Fibroblast of pulmonary artery (primary cell): ENCODE measurements around the gene CNKSR1.

Source experiments
- DNase-seq: peaks from one replicate; pipeline ENCODE4 v3.0.0-alpha.2; 2010; ENCODE audit warnings: low read depth
- H3K4me3 ChIP-seq: replicated peaks from 2 replicates; pipeline ENCODE4 v1.5.1; 2011; ENCODE audit warnings: low read depth, mild to moderate bottlenecking, control low read depth, low read length, moderate library complexity
- TF ChIP-seq, protein P1 (sequence below): IDR thresholded peaks from 2 replicates; pipeline ENCODE4 v1.5.1; 2011; ENCODE audit warnings: mild to moderate bottlenecking, control low read depth, low read length, inconsistent platforms; ENCODE audit errors: missing control alignments

Gene CNKSR1, protein sequence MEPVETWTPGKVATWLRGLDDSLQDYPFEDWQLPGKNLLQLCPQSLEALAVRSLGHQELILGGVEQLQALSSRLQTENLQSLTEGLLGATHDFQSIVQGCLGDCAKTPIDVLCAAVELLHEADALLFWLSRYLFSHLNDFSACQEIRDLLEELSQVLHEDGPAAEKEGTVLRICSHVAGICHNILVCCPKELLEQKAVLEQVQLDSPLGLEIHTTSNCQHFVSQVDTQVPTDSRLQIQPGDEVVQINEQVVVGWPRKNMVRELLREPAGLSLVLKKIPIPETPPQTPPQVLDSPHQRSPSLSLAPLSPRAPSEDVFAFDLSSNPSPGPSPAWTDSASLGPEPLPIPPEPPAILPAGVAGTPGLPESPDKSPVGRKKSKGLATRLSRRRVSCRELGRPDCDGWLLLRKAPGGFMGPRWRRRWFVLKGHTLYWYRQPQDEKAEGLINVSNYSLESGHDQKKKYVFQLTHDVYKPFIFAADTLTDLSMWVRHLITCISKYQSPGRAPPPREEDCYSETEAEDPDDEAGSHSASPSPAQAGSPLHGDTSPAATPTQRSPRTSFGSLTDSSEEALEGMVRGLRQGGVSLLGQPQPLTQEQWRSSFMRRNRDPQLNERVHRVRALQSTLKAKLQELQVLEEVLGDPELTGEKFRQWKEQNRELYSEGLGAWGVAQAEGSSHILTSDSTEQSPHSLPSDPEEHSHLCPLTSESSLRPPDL

DNA sequence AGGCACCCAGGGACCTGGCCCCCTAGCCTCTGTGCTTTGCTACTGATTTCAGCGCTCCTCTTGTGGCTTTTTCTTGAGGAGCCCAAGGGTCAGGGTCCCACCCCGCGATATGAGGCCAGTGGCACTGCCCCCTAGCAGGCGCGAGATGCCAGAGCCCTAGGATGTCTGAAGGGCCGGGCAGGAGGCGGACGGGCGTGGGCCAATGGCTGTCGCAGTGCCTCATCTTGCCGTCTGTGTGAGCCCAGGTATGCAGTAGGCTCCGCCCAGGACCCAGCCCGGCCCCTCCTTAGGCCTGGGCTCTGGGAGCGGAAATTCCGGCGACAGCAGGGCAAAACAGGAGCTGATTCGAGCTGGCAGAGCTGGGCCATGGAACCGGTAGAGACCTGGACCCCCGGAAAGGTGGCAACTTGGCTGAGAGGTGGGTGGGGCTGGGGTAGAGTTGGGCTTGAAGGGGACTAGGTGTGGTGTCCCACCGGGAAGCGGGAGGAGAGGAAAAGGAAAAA is at the start of gene CNKSR1:
Gene CNKSR1 (plus strand): TSS at position 310 of the 503 bp plus-strand sequence. CDS start 57 bp downstream, at position 367.
- TF ChIP-seq, protein P1, sequence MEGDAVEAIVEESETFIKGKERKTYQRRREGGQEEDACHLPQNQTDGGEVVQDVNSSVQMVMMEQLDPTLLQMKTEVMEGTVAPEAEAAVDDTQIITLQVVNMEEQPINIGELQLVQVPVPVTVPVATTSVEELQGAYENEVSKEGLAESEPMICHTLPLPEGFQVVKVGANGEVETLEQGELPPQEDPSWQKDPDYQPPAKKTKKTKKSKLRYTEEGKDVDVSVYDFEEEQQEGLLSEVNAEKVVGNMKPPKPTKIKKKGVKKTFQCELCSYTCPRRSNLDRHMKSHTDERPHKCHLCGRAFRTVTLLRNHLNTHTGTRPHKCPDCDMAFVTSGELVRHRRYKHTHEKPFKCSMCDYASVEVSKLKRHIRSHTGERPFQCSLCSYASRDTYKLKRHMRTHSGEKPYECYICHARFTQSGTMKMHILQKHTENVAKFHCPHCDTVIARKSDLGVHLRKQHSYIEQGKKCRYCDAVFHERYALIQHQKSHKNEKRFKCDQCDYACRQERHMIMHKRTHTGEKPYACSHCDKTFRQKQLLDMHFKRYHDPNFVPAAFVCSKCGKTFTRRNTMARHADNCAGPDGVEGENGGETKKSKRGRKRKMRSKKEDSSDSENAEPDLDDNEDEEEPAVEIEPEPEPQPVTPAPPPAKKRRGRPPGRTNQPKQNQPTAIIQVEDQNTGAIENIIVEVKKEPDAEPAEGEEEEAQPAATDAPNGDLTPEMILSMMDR = no peak
- DNase-seq = no peak
- no peak within 1 kb of the TSS for H3K4me3 ChIP-seq

DNA sequence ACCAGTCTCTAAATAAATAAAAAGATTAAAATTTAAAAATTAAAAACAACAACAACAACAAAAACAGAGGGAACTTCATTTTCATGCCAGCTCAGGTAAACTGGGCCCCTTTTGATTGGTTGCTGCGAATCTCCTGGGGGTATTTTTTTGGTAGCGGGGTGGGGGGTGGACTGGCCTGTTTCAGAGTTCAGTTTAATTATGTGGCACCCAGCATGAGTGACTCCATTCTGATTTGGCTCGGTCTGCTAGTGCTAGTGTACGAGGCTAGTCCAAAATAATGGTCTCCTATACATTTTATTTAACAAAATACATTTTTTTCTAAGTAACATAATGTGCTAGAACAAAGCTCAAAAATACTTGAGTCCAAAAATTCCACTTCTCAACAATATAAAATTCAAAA is 47.5 kb upstream of the CNKSR1 start:
- no peak overlapping the region for H3K4me3 ChIP-seq
- DNase-seq = no peak
- TF ChIP-seq, protein P1 = no peak

DNA sequence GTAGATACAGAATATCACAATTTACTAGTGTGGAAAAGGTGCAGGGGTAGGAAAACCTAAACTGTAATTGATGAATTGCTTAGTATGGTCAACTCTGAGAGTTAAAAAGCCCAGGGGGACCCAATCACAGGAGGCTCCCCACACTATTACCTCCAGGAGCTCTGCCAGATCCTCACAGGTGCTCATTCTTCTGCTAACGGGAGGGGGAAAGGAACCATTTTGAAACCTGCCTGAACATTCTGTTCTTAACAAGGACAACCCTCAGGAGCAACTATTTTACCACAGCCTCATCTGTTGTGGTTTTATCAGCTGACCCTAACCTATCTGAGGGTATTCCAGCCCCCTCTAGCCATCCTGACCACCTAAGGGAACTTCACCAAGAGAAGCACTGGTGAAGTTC is 46.6 kb upstream of the CNKSR1 start:
- no peak for DNase-seq
- H3K4me3 ChIP-seq = no peak overlapping the region
- TF ChIP-seq, protein P1 = no peak

DNA sequence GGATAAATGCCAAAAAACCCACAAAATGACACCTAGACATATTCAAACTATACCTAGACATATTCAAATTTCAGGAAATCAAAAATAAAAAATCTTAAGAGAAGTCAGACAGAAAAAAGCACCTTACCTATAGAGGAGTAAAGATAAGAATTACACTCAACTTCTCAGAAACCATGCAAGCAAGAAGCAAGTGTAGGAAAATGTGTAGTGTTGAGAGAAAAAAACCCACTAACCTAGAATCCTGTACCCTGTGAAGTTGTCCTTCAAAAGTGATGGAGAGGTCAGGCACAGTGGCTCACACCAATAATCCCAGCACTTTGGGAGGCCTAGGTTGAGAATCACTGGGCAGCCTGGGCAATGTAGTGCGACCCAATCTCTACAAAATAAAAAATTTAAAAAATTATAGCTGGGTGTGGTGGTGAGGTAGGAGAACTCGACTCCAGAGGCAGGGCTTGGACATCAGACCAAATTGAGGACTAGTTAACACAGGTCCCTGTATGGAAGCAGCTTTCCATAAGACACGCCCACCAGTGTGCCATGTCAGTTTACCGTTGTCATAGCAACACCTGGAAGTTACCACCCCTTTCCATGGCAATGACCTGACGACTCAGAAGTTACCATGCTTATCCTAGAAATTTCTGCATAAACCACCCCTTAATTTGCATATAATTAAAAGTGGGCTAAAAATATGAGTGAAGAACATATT is 45.0 kb upstream of the CNKSR1 start:
- TF ChIP-seq, protein P1 = no peak
- no peak for DNase-seq

DNA sequence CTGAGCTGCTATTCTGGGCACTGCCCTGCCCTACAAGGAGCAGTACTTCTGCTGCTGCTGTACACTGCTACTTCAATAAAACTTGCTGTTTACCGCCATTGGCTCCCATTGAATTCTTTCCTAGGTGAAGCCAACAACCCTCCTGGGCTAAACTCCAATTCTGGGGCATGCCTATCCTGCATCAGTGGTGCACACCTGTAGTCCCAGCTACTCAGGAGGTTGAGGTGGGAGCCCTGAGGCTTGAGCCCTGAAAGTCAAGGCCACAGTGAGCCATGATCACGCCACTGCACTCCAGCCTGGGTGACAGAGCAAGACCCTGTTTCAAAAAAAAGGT is 44.5 kb upstream of the CNKSR1 start:
- no peak overlapping the region for H3K4me3 ChIP-seq
- DNase-seq = no peak
- TF ChIP-seq, protein P1 = no peak

More for the DNA sequence above, 45.0 kb upstream of the CNKSR1 start:
- no peak overlapping the region for H3K4me3 ChIP-seq

DNA sequence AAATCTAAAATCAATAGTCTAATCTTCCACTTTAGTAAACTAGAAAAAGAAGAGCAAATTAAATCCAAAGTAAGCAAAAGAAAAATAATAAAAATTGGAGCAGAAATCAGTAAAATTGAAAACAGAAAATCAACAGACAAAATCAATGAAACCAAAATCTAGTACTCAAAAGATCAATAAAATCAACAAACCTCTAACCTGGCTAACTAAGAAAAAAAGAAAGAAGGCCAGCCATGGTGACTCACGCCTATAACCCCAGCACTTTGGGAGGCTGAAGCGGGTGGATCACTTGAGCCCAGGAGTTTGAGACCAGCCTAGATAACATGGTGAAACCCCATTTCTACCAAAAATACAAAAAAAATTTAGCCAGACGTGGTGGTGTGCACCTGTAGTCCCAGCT is 42.8 kb upstream of the CNKSR1 start:
- no peak overlapping the region for H3K4me3 ChIP-seq
- DNase-seq = no peak
- TF ChIP-seq, protein P1 = no peak
